Renal cortex interstitium (tissue), 11 donors: ENCODE results near the gene BRD7. TPM values are rescaled to one million over a fixed set of nuclear protein-coding genes. Genes with fewer than 3 reads are reported as not detected.
A peak's percentile ranks its signal among the peaks of the same experiment; 100 is the strongest.

Experiments
- DNase-seq, 11 donors: peaks; one replicate each; pipeline ENCODE4 v3.0.0-alpha.2; 2013; ENCODE audit warnings: low read depth in 9 of 11, low spot score in 4 of 11; ENCODE audit errors: extremely low read depth in 1 of 11
- polyA plus RNA-seq, 3 donors: library from polyadenylated mRNA; unstranded; fragments of 120-200 nt; gene quantifications; one replicate each; pipeline ENCODE4 v1.2.1, GENCODE V29; 2013; ENCODE audit not compliant: insufficient read length in 3 of 3

Gene BRD7
- polyA plus RNA-seq, 3 donors = 96.2 to 140 (median 117) TPM

DNA sequence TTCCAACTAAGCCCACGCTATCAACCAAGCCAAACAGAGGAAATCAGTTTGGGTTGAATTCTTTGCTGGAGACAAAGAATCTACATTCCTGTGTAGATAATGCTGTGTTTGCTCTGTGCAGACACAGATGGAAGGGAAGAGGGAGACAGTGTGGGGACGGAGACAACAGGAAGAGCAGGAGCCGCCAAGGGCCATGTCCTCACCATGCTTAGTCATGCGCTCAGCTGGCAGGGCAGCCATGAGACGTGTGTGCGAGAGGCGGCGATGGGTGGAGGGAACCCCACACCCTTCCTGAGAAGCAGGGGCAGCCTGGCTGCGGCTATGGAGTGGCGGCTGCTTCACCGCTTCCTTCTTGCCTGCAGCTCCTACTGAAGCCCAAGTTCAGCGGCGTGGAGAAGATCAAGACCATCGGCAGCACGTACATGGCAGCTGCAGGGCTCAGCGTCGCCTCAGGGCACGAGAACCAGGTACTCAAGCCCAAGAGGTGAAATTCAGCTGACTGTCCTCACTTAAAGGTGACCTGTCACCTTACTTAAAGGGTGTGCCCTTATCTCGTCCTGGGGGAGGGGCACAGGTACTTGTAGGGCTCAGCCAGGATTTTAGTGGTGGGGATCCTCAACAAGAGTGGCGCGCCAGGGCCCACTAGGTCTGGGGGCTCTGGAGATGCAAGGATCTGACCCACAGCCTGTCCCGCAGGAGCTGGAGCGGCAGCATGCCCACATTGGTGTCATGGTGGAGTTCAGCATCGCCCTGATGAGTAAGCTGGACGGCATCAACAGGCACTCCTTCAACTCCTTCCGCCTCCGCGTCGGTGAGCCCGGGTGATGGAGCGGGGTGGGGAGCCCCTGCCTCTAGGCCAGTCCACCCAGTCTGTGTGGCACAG lies 55.0 kb downstream of the BRD7 start:
- no peak for DNase-seq

DNA sequence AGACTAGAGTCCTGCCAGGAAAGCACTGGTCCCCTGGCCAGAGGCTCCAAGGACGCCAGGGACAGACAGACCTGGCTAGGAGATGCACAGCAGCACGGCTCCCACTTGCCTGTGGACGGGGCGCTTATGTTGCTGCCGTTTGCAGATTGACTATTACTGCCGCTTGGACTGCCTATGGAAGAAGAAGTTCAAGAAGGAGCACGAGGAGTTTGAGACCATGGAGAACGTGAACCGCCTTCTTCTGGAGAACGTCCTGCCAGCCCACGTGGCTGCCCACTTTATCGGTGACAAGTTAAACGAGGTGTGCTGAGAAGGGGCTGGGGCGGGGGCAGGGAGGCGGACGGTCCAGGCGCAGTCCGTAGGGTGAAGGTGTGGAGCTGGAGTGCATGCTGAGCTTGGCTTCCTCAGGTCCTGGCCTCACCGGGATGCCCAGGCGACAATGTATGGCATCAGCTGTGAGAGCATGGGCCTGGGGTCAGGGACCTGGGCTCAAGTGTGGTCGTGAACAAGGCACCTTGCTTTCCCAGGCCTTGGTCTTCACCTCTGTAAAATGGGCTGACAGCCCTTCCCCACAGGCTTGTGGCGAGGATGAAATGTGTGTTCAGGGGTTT lies 56.8 kb downstream of the BRD7 start:
- no peak for DNase-seq

DNA sequence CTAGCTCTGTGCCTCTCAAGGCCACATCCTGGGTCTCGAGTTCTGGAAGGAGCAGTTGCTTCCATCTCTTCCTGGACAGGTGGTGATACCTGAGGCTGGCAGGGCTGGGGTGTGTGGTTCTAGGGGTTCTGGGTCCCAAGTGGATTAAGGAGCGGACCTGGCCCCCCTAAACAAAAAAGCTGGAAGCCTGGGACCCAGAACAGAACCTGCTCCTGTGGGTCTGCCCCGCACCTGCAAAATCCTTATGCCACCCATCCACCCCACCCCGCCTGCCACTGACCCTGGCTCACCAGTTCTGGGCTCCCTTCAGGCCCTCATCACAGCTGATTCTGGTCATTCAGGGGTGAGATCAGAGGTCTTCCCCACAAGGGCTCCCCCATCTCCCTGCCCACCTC lies 57.7 kb downstream of the BRD7 start:
- no peak for DNase-seq

DNA sequence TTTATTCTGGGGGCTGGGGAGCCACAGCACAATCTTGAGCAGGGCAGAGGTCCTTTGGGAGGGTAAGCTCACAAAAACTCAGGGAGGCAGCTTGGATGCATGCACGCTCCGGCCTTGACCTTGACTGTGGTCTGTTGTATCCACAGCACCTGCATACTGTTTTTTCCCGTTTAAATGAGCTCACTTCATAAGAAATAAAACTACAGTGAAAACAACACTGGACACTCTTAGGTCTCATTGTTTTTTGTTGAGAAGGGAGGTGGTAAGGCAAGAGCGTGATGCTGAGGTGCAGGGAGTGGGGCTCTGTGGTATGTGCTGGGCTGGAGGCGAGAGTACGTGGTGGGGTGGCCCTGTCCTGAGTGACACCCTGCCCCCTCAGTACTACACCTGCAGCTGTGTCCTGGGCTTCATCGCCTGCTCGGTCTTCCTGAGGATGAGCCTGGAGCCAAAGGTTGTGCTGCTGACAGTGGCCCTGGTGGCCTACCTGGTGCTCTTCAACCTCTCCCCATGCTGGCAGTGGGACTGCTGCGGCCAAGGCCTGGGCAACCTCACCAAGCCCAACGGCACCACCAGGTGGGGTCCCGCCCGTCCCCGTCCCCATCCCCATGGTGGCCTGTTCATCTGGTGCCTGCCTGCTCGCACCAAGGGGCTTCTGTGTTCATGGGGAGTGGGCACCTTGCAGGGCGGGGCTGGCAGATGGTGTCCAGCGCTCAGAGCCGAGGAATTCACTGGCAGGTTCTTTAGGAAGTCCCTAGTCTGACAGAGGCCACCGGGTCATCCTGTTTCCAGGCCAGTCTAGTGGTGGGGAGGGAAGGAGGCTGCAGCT lies 58.3 kb downstream of the BRD7 start:
- no peak for DNase-seq

DNA sequence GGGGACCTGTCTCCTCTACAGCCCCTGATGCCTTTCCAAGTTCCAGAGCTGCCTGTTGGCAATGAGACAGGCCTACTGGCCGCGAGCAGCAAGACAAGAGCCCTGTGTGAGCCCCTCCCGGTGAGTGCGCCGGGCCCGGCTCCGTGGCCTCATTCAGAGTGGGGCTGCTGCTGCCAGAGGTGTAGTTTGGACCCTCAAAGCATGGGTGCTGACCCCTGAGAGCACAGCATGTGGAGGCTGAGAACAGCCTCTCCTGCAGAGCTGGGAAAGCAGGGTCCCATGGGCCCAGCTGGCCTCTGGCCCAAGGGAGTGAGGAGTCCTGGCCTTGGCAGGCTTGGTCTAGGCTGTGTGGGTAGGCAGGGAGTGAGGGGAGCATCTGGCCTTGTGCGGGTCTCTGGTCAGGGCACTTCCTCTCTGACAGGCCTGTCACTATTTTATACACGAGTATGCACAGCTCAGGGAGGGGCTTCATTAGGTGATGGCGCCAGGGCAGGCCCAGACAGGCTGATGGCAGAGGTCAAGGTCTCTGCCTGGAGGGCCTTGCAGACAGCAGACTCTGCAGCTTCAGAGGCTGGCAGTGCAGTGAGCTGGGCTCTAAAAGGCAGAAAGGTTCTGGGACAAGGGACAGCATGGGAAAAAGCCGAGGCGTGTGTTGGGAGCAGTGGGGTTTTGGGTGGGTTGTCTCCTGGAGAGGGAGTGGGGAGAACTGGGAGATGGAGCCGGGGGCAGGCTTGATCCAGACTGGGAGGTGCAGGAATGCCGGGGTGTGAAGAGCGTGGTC lies 59.1 kb downstream of the BRD7 start:
- no peak for DNase-seq

DNA sequence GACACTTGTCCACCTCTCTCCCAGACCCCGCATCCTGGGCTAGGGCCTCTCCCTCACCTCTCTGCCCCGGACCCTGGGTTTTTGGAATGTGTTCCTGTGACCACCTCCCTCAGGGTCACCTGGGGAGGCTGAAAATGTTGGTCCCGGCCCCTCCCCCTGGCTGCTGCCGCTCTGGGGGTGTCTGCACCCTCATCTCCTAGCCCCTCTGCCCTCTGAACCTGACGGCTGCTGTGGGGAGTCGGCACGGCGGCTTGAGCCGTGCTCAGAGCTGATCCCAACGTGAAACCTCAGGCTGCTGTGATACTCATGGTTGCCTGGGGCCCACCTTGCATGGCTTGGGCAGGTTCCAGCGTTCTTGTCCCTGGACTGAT lies 59.6 kb downstream of the BRD7 start:
- no peak for DNase-seq

DNA sequence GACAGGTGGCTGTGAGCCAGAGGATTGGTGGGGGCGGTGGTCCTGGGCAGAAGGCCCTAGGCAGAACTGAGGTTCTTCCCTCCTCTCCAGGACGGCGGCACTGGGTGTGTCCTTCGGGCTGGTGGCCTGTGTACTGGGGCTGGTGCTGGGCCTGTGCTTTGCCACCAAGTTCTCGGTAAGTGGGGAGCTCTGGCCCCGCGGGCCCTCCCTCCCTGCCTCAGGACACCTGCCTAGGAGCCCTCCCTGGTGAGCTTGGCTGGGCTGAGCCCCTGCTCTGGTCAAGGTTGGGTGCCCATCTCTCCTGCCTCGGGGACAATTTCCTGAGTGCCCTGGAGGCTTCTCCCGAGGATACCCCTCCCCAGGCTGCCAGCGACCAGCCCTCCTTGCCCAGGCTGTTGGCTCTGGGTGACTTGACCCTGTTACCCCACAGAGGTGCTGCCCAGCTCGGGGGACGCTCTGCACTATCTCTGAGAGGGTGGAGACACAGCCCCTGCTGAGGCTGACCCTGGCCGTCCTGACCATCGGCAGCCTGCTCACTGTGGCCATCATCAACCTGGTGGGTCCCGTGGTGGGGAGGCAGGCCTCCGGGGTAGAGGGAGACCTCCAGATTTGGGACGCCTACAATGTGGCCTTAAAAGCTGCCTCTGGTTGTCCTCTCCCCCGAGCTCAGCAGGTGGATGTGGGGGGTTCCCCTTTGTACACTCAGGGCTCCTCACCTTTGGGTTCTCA lies 60.4 kb downstream of the BRD7 start:
- no peak for DNase-seq

DNA sequence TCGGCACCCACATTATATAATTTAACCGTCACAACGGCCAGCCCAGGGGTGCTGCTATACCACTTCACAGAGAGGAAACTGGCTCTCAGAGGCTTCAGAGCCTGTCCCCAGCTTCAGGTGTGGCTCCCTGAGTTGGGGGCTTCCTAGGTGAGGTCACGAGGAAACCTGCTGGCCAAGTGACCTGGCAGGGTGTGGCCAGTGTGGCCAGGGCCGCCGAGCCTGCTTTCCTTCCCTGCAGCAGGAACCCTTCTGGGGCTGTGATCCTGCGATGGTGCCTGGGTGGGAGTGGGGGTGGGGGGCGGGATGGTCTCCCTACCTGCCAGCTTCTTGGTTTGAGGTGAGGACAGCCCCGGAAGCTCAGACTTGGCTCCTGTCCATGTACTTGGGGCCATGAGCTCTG lies 62.5 kb downstream of the BRD7 start:
- DNase-seq = no peak

DNA sequence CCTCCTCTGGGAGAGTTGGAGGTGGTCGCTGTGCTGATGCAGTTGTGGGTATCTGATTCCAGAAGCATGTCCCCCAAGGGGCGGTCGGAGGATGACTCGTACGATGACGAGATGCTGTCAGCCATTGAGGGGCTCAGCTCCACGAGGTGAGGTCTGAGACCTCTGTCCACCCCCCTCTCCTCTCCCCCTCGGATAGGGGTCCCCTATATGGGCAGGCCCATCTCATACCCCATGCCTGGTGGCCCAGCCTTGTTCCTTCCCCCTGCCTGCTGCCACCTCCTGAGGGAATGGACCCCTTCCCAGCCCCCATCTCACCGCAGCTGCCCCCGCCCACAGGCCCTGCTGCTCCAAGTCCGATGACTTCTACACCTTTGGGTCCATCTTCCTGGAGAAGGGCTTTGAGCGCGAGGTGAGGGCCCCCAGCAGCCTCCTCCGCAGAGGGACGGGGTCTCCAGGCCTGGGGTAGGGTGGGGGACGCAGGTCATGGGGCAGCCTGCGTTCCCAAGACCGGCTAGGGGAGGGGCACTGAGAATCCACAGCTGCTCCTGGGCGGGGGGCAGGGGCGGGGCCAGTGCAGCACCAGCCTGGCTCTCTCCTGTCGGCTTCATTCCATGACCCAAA lies 63.2 kb downstream of the BRD7 start:
- no peak for DNase-seq

DNA sequence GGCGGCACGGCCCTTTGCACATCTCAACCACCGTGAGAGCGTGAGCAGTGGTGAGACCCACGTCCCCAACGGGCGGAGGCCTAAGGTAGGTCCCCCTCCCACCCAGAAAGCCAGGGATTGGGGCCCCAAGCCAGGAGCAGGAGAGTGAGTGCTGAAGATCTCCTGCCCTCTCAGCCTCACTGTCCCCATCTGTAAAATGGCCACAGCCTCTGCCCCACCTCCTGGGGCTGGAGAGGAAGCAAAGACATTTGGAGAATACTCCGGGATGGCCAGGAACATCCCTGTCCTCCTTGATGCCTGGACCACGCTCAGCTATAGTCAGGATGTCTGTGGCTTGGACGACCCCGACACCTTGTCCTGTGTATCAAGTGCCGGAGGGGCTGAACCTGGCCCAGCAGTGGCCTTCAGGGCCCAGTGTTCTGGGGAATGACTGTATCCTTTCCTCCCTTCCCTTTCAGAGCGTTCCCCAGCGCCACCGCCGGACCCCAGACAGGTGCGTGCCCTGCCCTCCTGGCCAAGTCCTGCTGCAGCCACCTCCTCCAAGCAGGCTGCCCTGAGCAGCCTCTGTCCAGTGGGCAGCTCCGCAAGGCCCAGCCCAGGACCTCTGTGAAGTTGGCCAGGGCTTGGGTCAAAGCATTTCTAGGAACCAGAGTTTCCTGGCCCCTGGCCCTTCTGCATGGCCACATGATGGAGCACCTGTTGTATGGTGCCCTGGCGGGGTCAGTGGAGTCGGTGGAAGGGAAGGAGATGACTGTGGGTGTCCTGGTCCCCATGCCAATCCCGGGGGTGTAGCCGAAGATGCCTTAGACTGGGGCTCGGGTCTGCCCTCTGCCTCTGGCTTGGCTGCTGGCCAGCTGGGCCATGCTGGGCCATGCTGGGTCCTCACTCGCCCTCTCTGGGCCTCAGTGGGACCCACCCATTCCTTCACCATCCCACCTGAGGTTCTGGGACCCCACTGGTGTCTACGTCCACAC lies 64.0 kb downstream of the BRD7 start:
- no peak for DNase-seq

DNA sequence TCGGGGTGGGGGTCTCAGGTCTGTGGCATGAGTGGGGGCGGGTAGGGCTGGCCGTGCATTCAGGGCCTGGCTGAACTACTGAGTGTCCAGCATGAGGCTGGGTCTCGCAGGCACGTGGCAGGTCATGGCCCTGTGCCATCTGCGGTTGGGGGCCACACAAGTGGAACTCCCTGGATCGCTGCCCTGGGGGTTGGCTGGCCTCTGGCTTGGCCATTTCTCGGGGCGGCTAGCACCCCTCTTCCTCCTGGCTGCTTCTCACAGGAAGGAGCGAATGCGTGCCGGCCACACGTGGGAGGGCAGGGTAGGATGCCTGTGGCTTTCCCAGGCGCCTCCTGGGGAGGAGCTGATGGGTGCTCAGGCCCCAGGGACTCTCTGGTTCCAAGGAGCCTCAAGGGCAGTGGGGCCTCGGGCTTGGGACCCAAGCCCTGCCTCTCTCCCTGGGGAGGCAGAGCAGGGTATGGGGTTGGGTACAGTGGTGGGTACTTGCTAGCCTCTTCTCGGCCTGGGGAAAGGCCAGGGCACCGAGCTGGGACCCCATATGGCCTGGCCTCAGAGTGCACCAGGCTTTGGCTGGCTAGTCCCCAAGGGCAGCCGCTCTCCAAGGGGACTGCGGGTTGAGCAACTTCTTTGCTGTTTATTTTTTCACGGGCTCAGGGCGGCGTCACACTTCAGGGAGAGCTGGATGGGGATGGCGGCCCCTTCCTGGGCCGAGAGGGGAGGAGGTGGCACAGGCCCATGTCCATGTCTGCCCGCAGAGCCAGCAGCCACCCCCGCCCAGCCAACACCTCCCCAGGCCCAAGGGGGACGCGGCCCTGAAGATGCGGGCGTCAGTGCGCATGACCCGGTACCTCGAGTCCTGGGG lies 65.0 kb downstream of the BRD7 start:
- DNase-seq = no peak

DNA sequence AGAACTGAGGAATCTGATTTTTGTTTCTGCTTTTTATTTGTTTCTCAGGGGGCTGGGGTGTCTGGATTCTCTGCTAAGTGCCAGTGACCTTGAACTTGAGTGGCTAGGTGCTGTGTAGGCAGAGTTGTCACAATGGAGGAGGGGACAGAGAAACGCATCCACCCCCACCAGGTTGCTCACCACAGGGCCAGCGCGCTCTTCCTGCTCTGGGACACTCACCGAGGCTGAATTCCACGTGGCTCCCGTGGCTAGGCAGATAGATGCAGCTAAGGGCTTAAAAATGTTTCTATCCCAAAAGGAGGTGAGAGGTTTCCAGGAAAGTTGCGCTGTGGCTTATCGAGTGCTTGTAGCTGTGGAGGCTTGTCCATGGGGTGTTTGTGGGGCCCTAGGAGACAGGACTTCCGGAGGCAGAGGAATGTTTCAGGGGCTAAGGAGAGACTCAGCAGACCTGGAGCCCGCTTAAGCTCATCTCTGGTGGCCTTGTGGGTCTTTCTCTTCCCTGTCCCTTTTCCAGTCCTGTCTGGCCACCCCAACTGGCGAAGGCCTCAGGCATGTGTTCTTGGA lies 65.7 kb downstream of the BRD7 start:
- no peak for DNase-seq

DNA sequence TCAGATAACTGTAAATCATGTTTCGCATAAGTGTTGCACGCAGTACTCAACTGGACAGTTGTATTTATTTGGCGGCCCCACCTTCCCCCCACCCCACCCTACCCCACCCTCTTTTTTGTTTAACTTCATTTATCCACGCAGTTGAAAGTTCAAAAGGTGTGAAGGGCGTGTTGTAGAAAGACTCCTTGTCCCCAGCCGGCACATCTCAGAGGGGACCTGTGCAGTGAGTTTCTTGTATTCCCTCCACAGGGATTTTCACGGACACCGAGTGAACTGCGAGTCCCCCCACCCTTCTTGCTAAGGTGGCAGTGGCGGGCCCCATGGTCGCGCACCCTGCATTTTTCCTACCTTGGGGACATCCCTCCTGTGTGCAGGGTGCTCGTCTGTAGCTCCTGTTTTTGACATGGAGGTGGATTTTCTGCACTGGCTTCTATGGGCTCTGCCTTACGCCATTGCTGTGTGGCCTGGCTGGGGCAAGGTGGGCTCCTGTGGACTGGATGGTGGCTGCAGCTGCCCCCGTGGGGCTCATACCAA lies 66.2 kb downstream of the BRD7 start:
- DNase-seq = no peak

DNA sequence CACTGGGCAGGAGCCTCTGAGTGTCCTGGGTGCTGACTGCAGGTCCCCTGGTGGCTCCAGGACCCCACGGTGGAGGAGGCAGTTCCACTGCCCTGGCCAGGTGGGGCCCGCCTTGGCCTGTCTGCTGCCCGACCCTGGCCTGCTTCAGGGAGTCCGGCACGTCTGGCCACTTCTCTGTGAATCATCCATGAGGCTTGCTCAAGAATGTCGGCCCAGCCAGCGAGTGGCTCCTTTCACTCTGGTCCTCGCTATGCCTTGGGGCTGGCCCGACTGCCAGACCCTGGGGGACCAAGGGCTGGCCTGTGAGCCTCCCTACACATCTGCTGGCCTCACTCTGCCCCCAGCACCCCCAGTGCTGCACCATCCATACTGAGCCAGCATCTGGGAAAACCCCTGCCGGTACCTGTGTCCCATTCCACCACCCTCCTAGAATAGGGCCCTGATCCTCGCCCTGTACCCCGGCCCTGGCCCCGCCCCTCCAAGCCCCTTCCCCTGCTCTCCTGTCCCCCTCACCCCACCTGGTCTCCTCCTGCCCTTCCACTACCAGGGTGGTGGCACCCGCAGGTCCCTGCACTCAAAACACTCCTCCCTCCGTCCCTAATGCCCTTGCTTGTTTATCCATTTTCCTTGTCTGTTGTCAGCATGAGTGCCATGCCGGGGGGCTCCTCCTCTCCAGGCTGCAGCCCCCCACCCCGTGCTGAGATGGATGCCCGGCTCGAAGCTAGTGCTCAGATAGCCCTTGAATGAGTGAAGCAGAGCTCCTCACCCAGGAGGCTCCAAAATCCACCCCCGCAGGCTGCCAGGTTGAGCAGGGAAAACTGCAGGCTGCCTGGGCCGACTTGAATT lies 66.9 kb downstream of the BRD7 start:
- DNase-seq = peak in 3 of 11 donors; percentile 14 to 39 (median 38)
